GM19463 (cell line): ENCODE data around the gene ZDHHC11.
"Not testable (repeated sequence)": the region's sequence is repeated elsewhere in the genome, so short reads cannot be mapped to it uniquely, and the experiment has no call there.

Experiments
- ATAC-seq: cut with Tn5 transposase; IDR thresholded peaks from one replicate; pipeline ENCODE4 v1.9.1; 2021; ENCODE audit warnings: mild to moderate bottlenecking, moderate library complexity; ENCODE audit not compliant: unreplicated experiment

Gene ZDHHC11

DNA sequence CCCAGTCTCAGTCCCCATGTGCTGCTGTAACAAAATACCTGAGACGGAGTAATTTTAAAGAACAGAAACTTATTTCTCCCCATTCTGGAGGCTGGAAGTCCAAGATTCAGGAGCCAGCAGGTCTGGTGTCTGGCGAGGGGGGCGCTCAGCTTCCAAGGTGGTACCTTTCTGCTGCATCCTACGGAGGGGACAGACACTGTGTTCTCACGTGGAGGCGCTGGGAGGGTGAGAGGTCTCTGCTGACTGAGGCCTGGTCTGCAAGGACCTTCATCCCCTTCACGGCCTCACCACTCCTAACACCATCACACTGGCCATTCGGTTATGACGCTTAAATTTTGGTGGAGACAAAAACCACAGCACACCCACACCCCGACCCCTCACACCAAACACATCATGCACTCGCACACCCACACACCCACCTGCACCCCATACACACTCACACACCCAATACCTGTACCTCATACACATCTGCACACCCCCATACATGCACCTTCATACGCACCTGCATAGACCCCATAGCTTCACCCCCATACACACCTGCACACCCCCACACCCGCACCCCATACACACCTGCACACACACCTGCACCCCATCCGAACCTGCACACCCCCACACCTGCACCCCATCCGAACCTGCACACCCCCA lies 9.8 kb upstream of the ZDHHC11 start:
- ATAC-seq, result no peak

DNA sequence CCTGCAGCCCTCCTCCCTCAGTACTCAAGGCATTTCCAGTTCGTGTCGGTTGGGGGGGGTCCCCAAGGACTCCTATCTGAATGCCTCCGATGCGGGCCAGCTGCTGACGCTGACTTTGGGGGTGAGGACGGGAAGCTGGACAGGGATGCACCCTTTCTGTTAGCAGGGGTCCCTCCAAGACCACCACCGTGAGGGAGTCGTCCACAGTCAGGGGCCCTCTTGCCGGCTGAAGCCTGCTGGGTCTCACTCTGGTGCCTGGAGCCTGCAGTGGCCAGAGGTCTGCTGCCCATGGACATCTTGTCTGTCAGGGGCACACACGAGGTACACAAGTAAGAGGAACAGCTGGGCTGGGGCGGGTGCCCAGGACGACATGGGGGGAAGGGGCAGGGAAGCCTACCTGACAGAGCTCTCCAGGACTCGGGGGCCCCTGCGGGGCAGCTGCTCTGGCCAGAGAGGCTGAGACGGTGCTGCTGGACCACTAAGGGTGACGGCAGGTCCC lies 9.1 kb upstream of the ZDHHC11 start:
- no peak for ATAC-seq

DNA sequence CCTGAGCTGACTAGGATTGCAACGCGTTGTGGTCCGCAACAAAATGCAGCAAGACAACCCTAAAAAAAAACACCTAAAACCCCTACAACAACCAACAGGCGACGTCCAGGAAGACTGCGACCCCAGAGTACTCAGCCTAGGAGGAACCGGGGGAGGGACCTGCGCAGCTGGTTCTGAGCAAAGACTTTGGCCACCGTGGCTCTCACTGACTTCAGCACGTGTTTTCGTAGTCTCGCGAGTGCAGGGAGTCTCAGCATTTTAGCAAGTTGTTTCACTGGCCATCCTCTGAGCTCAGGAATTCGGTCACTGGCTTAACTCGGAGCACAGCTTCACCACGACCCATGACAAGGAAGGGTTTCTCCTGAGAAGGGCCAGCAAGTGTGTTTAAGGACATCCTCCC lies 8.6 kb upstream of the ZDHHC11 start:
- no peak for ATAC-seq

DNA sequence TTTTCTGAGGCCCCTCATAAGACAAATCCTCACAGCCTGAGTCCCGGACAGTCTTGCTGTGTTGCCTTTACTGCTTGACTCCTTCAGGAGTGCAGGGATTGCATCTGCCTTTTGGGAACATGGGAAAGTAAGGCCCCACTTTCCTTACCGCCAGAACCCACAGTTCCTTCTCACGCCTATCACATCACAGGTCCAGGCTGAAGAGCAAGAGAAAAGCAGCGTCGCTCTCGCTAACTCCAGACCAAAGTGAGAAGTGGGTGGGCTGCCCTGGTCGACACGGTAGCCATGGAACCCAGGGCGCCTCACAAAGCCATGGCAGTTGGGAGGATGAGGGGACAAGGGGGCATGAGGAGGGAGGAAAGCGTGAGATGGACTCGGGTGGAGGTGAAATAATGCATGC lies 7.9 kb upstream of the ZDHHC11 start:
- ATAC-seq, result no peak

DNA sequence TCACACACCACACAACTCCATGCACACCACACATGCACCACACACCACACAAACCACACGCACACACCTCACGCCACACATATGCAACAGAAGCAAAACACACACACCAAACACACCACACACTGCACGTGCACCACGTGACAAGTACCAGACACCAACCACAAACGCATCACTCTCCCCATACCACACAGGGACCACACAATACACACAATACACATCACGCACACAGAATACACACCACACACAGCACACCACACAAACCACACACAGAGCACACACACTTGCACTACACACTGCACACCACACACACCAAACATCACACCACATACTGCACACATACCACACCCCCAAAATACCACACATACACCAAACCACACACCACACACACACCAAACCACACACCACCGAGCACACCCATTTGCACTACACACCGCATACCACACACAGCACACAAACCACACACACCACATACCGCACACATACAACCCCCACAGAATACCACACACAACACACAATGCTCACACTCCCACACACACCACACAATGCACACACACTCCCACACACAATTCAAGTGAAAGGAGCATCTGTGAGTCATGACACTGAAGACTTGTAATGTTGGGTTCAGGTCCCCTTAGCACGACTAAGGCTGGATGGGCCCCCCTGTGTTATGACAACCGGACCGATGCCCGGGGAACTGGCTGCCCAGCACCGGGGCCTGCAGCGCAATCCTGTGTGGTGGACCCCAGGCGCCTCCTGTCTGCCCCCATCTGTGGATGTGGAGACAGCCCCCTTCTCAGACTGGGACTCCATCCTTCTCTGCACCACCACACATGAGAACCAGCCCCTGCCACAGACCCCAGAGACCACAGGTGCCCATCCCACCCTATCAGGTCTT lies 6.0 kb upstream of the ZDHHC11 start:
- no peak for ATAC-seq

DNA sequence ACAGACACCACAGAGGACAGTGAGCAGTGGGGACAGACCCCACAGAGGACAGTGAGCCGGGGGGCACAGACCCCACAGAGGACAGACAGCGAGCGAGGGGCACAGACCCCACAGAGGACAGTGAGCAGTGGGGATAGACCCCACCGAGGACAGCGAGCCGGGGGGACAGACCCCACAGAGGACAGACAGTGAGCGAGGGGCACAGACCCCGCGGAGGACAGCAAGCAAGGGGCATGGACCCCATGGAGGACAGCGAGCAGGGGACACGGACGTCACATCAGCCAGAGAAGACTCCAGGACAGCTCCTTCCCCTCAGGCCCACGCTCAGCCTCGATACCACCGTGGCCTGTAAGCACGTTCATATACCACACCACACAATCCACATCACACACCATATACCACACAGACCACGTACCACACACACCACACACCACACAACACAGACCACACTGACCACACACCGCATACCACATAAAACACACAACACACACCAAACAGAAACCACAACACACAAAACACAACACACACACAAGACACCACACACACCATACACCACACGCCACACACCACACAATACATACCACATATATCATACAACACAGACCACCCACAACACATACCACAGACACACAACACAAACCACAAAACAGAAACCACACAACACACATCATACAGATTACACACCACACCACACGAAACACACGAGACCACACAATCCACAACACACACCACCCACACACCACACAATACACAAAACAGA lies 5.2 kb upstream of the ZDHHC11 start:
- ATAC-seq, result no peak

DNA sequence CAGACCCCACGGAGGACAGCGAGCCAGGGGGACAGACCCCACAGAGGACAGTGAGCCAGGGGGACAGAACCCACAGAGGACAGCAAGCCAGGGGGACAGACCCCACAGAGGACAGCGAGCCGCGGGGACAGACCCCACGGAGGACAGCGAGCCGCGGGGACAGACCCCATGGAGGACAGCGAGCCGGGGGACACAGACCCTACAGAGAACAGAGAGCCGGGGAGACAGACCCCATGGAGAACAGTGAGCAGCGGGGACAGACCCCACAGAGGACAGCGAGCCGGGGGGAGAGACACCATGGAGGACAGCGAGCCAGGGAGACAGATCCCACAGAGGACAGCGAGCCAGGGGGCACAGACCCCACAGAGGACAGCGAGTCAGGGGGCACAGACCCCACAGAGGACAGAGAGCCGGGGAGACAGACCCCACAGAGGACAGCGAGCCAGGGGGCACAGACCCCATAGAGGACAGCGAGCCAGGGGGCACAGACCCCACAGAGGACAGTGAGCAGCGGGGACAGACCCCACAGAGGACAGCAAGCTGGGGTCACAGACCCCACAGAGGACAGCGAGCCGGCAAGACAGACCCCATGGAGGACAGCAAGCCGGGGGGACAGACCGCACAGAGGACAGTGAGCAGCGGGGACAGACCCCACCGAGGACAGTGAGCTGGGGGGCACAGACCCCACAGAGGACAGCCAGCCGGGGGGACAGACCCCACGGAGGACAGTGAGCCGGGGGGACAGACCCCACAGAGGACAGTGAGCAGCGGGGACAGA lies 4.4 kb upstream of the ZDHHC11 start:
- ATAC-seq, result no peak

DNA sequence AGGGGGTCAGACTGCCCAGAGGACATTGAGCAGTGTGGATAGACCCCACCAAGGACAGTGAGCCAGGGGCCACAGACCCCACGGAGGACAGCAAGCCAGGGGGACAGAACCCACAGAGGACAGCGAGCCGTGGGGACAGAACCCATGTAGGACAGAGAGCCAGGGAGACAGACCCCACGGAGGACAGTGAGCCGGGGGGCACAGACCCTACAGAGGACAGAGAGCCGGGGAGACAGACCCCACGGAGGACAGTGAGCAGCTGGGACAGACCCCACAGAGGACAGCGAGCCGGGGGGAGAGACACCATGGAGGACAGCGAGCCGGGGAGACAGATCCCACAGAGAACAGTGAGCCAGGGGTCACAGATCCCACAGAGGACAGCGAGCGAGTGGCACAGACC lies 3.4 kb upstream of the ZDHHC11 start:
- ATAC-seq, result no peak

DNA sequence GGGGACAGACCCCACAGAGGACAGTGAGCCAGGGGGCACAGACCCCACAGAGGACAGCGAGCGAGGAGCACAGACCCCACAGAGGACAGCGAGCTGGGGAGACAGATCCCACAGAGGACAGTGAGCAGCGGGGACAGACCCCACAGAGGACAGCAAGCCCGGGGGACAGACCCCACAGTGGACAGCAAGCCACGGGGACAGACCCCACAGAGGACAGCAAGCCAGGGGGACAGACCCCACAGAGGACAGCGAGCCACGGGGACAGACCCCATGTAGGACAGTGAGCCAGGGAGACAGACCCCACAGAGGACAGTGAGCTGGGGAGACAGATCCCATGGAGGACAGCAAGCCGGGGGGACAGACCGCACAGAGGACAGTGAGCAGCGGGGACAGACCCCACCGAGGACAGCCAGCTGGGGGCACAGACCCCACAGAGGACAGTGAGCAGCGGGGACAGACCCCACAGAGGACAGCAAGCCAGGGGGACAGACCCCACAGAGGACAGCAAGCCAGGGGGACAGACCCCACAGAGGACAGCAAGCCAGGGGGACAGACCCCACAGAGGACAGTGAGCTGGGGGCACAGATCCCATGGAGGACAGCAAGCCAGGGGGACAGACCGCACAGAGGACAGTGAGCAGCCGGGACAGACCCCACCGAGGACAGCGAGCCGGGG lies 2.8 kb upstream of the ZDHHC11 start:
- ATAC-seq, result not testable (repeated sequence)

DNA sequence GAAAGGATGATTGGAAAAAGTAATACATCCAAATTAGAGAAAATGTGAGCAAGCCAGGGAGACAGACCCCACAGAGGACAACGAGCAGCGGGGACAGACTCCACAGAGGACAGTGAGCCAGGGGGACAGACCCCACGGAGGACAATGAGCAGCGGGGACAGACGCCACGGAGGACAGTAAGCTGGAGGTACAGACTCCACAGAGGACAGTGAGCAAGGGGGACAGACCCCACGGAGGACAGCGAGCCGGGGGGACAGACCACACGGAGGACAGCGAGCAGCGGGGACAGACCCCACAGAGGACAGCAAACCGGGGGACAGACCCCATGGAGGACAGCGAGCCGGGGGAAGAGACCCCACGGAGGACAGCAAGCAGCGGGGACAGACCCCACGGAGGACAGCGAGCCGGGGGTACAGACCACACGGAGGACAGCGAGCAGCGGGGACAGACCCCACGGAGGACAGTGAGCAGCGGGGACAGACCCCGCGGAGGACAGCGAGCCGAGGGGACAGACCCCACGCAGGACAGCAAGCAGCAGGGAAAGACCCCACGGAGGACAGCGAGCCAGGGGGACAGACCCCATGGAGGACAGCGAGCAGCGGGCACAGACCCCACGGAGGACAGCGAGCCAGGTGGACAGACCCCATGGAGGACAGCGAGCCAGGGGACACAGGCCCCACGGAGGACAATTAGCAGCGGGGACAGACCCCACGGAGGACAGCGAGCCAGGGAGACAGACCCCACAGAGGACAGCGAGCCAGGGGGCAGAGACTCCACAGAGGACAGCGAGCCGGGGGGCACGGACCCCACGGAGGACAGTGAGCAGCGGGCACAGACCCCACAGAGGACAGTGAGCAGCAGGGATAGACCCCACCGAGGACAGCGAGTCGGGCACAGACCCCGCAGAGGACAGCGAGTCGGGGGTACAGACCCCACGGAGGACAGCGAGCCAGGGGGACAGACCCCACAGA lies 1.9 kb upstream of the ZDHHC11 start:
- ATAC-seq, result no peak

DNA sequence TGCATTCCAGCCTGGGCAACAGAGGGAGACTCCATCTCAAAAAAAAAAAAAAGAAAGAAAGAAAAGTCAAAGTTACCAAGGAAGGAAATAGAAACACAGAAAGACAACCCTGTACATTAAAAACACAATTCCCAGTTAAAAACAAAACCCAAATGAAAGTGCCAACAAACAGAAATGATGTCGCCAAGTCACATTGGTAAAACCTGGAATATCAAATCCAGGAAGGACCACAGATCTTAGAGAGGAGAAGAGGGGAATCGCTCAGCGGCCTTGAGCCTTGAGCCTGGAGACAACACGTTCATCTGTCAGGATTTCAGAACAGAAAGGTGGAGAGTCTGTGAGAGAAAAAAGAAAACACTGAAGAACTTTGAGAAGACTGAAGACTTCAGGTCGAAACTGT lies 1.2 kb upstream of the ZDHHC11 start:
- no peak for ATAC-seq

DNA sequence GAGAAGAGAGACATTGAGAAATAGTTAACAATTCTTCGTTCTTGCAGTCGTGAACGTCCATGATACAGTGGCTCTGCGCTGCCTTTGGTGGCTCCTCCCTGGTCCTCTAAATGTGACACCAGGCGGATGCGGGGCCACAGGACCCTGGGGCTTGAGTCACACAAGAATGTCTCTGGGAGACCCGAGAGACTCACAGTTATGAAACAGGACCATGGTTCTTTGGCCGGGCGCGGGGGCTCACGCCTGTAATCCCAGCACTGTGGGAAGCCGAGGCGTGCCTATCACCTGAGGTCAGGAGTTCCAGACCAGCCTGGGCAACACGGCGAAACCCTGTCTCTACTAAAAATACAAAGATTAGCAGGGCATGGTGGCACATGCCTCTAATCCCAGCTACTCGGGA lies 767 bp upstream of the ZDHHC11 start:
- no peak for ATAC-seq

DNA sequence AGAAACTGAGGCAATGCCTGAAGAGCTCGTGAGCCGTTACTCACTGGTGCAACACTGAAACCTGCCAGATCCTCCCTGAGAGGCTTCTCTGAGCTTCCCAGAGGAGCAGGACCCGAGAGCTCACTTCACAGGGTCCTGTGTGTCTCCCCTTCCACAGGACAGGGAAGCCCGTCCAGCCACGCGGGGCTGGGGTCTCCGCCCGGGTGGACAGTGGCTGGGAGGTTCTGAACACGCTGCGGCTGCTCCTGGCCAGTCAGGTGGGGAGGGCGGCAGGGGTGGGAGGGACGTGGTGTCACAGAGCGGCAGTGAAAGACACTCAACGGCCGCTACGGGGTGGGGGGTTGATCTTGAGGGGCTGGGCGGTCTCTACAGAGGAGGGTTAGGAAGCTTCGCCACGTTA lies 290 bp upstream of the ZDHHC11 start:
- no peak for ATAC-seq

DNA sequence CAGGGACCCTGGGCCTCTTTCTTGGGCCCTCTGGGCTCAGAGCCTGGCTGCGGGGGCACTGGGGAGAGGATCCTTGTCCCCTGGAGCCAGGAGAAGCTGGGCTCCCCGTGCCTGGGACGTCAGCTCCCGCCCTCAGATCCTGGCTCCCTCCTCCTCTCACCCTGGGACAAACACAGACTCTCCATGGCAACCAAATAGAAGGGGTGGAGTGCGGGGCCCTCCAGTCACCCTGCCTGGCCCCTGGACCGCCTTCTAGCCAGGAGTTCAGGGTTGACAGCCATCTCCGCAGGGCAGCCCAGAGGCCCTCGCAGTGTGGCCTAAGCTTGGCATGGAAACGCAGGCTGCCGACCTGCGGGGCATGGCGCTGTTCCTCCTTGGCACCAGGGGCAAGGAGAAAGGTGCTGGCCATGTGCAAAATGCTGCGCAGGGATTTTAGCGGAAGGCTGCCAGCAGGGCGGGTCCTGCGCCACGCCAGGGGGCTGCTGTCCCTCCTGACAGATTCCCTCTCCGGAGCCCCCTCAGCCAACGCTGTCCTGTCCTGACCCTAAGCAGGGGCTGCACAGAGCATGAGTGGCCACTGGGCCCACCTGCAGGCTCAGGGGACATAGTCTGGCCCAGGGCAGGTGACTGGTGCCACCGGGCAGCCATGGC lies 1.0 kb downstream of the ZDHHC11 start:
- no peak for ATAC-seq

DNA sequence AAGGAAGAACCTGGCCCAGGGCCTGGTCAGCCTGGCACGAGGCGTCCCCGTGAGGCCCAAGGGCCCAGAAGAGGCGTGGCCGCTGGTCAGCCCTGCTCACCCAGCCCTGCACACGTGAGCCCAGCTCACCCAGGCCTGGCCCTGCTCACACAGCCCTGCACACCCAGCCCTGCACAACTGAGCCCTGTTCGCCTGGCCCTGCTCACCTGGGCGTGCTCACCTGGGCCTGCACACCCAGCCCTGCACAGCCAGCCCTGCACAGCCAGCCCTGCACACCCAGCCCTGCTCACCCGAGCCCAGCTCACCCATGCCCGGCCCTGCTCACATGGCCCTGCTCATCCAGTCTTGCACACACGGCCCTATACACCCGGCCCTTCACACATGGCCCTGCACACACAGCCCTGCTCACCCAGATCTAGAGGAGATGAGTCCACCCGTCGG lies 2.1 kb downstream of the ZDHHC11 start:
- no peak for ATAC-seq

DNA sequence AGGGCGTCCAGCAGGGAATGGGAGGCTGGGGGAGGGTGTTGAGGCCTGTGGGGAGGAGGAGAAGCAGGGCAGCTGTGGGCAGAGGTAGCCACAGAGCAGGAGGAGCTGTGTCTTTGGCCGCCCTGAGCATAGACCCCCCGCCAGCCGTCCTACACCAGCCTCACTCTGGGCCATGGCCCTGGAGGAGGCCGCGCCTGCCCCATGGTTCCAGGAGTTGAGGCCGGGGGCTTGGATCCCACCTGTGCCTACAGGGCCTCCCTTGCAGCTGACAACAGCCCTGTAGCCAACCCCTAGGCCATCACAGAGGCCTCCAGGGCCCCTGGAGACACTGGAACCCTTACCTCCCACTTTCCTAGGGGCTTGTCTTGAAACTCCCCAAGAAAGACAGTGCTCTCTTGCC lies 3.0 kb downstream of the ZDHHC11 start:
- ATAC-seq, result not testable (repeated sequence)

DNA sequence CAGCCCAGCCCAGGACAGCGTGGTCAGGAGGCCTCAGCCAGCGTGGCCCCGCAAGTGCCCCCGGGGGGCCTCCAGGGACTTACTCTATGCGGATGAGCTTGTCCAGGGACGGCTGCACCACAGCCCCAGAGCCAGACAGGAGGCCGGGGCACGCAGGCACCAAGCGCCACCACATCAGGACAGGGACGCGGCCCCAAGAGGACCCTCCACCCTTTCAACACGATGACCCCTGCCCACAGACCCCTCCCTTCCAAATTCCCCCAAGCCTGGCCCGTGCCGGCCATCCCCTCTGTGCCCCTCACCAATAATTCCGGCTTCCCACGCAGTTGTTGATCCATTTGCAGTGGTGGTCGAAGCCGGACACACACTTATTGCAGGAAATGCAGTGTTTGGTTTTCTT lies 3.6 kb downstream of the ZDHHC11 start:
- ATAC-seq, result not testable (repeated sequence)

DNA sequence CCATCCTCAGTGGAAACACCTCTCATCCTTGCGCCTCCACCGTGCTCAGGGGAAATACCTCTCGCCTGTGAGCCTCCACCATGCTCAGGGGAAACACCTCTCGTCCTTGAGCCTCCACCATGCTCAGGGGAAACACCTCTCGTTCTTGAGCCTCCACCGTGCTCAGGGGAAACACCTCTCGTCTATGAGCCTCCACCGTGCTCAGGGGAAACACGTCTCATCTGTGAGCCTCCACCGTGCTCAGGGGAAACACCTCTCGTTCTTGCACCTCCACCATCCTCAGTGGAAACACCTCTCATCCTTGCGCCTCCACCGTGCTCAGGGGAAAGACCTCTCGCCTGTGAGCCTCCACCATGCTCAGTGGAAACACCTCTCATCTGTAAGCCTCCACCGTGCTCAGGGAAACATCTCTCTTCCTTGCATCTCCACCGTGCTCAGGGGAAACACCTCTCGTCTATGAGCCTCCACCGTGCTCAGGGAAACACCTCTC lies 4.1 kb downstream of the ZDHHC11 start:
- not testable (repeated sequence) for ATAC-seq
